GM12874 (cell line): Measurements from ENCODE around the gene CCDC81.

ENCODE experiments used
- TF ChIP-seq, protein P1 (sequence below): IDR thresholded peaks from 2 replicates; pipeline ENCODE4 v1.5.1; 2011; ENCODE audit warnings: low read depth, mild to moderate bottlenecking, control low read depth, low read length, moderate library complexity; ENCODE audit not compliant: insufficient read depth

Gene CCDC81

GRCh38 chr11:86374069-86374468, 618 bp upstream of the CCDC81 start:
- TF ChIP-seq, protein P1, sequence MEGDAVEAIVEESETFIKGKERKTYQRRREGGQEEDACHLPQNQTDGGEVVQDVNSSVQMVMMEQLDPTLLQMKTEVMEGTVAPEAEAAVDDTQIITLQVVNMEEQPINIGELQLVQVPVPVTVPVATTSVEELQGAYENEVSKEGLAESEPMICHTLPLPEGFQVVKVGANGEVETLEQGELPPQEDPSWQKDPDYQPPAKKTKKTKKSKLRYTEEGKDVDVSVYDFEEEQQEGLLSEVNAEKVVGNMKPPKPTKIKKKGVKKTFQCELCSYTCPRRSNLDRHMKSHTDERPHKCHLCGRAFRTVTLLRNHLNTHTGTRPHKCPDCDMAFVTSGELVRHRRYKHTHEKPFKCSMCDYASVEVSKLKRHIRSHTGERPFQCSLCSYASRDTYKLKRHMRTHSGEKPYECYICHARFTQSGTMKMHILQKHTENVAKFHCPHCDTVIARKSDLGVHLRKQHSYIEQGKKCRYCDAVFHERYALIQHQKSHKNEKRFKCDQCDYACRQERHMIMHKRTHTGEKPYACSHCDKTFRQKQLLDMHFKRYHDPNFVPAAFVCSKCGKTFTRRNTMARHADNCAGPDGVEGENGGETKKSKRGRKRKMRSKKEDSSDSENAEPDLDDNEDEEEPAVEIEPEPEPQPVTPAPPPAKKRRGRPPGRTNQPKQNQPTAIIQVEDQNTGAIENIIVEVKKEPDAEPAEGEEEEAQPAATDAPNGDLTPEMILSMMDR, result no peak

DNA sequence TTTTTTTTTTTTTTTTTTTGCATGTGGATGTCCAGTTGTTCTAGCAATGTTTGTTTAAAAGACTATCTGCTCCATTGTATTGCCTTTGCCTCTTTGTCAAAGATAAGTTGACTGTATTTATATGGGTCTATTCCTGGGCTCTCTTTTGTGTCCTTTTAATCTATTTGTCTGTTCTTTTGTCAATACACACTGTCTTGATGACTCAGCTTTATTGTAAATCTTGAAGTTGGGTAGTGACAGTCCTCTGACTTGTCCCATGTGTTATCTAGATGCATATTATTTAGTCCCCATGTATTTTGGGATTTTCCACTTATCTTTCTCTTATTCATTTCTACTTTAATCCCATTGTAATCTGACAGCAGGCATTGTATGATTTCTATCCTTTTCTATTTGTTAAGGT, 3.3 kb downstream of the CCDC81 start:
- TF ChIP-seq, protein P1, result no peak

DNA sequence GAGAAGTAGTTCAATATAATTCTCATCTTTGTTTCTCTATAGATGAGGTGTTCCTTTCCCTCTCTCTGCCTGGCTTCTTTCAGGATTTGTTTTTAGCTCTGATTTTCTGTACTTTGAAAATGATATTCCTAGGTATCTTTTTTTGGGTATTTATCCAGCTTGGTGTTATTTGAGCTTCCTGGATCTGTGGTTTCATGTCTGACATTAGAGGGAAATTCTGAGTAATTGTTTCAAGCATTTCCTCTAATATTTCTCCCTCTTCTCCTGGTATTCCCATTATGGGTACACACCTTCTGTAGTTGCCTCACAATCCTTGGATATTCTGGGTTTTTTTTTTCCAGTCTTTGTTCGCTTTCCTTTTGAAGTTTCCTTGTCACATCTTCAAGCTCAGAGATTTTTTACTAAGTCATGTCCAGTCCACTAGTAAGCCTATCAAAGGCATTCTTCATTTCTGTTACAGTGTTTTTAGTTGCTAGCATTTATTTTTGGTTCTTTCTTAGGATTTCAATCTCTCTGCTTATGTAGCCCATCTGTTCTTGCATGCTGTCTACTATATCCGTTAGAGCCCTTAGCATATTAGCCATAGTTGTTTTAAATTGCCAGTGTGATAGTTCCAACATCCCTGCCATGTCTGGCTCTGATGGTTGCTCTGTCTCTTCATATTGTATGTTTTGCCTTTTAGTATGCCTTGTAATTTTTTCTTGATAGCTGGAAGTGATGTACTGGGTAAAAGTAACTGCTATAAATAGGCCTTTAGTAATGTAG, 5.8 kb downstream of the CCDC81 start:
- TF ChIP-seq, protein P1, result no peak

DNA sequence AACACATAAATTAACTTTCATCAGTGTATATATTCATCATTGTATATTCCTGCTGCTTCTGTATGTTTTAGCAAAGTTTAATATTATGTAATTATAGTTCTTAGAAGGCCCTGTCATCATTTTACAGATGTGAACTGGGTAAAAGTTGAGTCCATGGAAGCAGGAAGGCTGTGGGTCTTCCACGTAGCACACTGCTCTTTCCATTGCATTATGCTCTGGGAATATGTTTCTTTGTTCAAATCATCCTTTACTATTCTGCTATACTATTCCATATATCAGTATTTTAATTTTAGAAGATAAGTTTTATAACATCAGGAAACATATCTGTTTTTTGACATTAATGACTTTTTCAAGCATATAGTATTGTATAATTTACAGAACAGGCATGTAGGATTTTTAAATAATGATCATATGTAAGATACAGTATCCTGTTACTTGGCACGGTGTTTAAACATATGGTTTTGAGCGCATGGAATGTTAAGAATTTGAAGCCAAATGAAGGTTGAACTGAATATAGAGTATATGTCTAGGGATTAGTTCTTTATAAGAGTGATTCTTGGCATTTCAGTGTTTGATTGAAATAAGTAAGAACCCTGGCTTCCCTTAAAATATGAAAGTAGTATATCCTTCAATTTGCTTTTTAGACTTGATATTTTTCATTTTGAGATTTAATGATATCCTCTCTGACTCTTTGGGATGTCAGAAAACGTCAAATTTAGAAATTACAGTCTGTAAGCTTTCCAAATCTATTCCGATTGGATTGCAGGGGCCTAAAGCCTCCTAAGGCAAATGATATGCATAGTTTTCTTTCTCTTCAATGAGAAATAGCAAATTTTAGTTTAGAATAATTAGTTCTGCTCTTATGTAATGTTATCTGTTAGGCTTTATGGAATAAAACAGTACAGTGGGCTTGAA, 8.6 kb downstream of the CCDC81 start:
- TF ChIP-seq, protein P1, result no peak

DNA sequence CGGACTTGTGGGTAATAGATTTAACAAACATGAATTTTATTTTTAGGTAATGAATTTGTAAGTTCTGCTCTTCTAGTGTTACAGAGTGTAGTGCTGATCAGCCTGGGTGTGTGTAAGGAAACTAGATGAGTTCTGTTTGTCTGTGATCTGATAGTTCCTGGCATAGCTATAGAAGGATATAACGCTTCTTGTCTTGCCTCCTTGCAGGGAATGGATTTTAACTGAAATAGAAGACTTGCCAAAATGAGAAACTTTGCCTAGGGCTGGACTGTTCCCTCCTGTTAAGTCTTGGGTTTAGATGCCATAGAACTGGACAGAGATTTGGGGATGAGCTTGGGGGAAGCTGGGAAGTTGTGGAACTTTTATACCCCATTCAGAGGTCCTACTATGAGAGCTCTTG, 11.6 kb downstream of the CCDC81 start:
- TF ChIP-seq, protein P1, result no peak

- TF ChIP-seq, protein P1, result no peak
Measured at GRCh38 chr11:86386746-86387145, 12.1 kb downstream of the CCDC81 start.

- TF ChIP-seq, protein P1, result no peak
Measured at GRCh38 chr11:86388198-86388597, 13.5 kb downstream of the CCDC81 start.
